DND-41 (cell line): Measurements from ENCODE around the gene ITGA11.

Source experiments
- ATAC-seq: fragments of 200-7000 bp; cut with Tn5 transposase; 3 replicates; pipeline ENCODE4 v1.9.1; 2021; ENCODE audit warnings: low read depth; ENCODE audit not compliant: insufficient read depth
- DNase-seq: peaks from one replicate; pipeline ENCODE4 v3.0.0-alpha.2; 2020
- H2AFZ ChIP-seq: 2 replicates; pipeline ENCODE4 v1.6.0; 2012; ENCODE audit warnings: low read depth, low read length
- H3K27ac ChIP-seq: 2 replicates; pipeline ENCODE4 v1.5.1; 2012; ENCODE audit warnings: low read length, inconsistent platforms
- H3K27me3 ChIP-seq: fragments of 200-600 bp; sonication (generic); 2 replicates; pipeline ENCODE4 v1.6.0; 2012; ENCODE audit warnings: low read length, mild to moderate bottlenecking, inconsistent platforms; ENCODE audit not compliant: insufficient read depth, poor library complexity
- H3K36me3 ChIP-seq: 2 replicates; pipeline ENCODE4 v1.5.1; 2012; ENCODE audit warnings: low read length, inconsistent platforms; ENCODE audit not compliant: insufficient read depth
- H3K4me1 ChIP-seq: 2 replicates; pipeline ENCODE4 v1.5.1; 2012; ENCODE audit warnings: mild to moderate bottlenecking, low read length; ENCODE audit not compliant: insufficient read depth
- H3K4me2 ChIP-seq: 2 replicates; pipeline ENCODE4 v1.6.0; 2012; ENCODE audit warnings: mild to moderate bottlenecking, moderate library complexity, low read length, inconsistent platforms; ENCODE audit not compliant: insufficient read depth
- H3K4me3 ChIP-seq, 2 experiments: fragments of 200-600 bp in 1 of 2; shearing (Covaris generic) in 1 of 2; 2 replicates each; pipeline ENCODE4 v1.5.1; 2012 to 2016; ENCODE audit warnings: inconsistent platforms in 2 of 2, low read length in 2 of 2, mild to moderate bottlenecking in 2 of 2, low read depth in 1 of 2, moderate library complexity in 1 of 2
- H3K79me2 ChIP-seq: 2 replicates; pipeline ENCODE4 v1.6.0; 2012; ENCODE audit warnings: low read length, inconsistent platforms; ENCODE audit not compliant: insufficient read depth
- H3K9ac ChIP-seq: 2 replicates; pipeline ENCODE4 v1.6.0; 2012; ENCODE audit warnings: low read depth, mild to moderate bottlenecking, inconsistent platforms, low read length, moderate library complexity
- H3K9me3 ChIP-seq: 2 replicates; pipeline ENCODE4 v1.5.1; 2012; ENCODE audit warnings: low read length, moderate library complexity, mild to moderate bottlenecking, inconsistent platforms; ENCODE audit not compliant: insufficient read depth, severe bottlenecking
- H4K20me1 ChIP-seq: 2 replicates; pipeline ENCODE4 v1.6.0; 2012; ENCODE audit warnings: low read length; ENCODE audit not compliant: insufficient read depth
- EZH2 ChIP-seq: IDR thresholded peaks from 3 replicates; pipeline ENCODE4 v1.6.1; 2012; ENCODE audit warnings: borderline replicate concordance, low read depth, mild to moderate bottlenecking, moderate library complexity, low read length, inconsistent platforms; ENCODE audit not compliant: severe bottlenecking
- TF ChIP-seq, protein P1 (sequence below): IDR thresholded peaks from 2 replicates; pipeline ENCODE4 v1.5.1; 2012; ENCODE audit warnings: borderline replicate concordance, low read length, moderate library complexity, mild to moderate bottlenecking; ENCODE audit not compliant: poor library complexity, severe bottlenecking; ENCODE audit errors: extremely low read depth

Gene ITGA11

DNA sequence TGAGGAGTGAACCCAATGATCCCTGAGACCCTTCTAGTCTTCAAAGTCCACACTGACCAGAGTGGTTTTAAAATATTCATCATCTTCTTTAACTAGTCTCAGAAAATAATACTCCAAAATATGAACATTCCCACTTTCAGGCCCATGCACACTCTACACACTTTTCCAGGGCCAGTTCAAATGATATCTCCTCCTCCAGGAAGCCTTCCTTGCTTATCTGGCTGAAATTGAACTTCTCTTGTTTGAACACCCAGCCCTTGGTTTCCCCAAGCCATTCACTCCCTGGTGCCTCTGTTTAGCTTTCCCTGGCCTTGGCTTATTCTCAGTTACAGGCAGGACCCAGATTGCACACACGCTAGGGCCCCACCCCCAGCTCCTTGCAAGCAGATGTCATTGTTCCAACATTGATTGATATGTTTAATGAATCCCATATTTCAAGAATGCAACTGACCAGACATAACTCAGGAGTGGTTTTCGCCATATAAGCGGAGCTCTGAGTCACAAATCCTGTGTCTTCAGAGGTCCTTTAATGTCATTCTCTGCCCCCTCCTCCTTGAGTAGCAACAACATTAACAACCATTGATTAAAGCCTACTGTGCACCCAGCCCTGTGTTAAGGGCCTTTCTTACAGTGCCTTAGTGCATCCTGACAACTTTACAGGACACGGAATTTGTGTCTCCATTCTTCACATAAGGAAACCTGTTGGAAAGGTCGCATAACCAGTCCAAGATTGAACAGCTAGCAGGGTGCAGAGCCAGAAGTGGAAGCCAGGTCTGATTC is 2.1 kb downstream of the ITGA11 start:
- Histone ChIP-seq H3K36me3 (no peaks in the 10 kb centered on the region), H3K9ac (no peak overlapping the region), H2AFZ (no peak overlapping the region), H3K27ac (no peak overlapping the region), H4K20me1 (no peaks in the 10 kb centered on the region), H3K4me3 (no peak overlapping the region), H3K9me3 (no peaks in the 10 kb centered on the region), H3K4me1 (no peaks in the 10 kb centered on the region), H3K4me2 (no peak overlapping the region), H3K79me2 (no peaks in the 10 kb centered on the region), H3K27me3 (no peaks in the 10 kb centered on the region)
- ATAC-seq (no peak), DNase-seq (no peak)
- TF ChIP-seq, protein P1, sequence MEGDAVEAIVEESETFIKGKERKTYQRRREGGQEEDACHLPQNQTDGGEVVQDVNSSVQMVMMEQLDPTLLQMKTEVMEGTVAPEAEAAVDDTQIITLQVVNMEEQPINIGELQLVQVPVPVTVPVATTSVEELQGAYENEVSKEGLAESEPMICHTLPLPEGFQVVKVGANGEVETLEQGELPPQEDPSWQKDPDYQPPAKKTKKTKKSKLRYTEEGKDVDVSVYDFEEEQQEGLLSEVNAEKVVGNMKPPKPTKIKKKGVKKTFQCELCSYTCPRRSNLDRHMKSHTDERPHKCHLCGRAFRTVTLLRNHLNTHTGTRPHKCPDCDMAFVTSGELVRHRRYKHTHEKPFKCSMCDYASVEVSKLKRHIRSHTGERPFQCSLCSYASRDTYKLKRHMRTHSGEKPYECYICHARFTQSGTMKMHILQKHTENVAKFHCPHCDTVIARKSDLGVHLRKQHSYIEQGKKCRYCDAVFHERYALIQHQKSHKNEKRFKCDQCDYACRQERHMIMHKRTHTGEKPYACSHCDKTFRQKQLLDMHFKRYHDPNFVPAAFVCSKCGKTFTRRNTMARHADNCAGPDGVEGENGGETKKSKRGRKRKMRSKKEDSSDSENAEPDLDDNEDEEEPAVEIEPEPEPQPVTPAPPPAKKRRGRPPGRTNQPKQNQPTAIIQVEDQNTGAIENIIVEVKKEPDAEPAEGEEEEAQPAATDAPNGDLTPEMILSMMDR: no peak
- TF ChIP-seq EZH2: no peak

DNA sequence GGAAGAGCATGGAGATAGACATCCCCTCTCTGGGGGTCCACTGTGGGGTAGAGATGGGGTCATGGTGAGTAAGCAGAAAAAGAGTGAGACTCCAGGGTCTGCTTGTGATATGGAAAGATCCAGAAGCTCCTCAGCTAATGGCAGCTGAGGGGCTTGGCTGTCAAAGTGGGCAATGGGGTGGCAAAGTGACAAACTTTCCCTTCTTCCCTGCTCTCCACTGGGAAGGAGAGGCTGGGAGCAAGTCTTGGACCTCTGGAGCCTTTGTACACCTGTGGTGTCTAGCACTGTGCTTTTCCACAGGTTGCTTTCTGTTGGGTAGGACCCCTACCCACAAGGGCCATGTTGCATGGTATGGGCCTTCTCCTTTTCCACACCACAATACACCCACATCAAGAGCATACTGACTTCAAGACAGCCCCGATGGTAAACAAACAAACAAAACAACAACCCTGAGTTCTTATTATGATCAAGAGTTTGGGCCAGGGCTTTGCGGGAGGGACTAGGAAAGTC is 3.5 kb downstream of the ITGA11 start:
- H3K27me3 ChIP-seq: no peaks in the 10 kb centered on the region
- H3K27ac ChIP-seq: no peak overlapping the region
- TF ChIP-seq, protein P1: no peak
- no peak for TF ChIP-seq EZH2
- H3K4me1 ChIP-seq: no peaks in the 10 kb centered on the region
- H3K4me2 ChIP-seq: no peak overlapping the region
- no peak overlapping the region for H3K4me3 ChIP-seq
- no peaks in the 10 kb centered on the region for H3K36me3 ChIP-seq
- no peaks in the 10 kb centered on the region for H3K79me2 ChIP-seq
- no peak overlapping the region for H3K9ac ChIP-seq
- no peaks in the 10 kb centered on the region for H3K9me3 ChIP-seq
- H2AFZ ChIP-seq: no peak overlapping the region
- no peaks in the 10 kb centered on the region for H4K20me1 ChIP-seq
- ATAC-seq (no peak), DNase-seq (no peak)

DNA sequence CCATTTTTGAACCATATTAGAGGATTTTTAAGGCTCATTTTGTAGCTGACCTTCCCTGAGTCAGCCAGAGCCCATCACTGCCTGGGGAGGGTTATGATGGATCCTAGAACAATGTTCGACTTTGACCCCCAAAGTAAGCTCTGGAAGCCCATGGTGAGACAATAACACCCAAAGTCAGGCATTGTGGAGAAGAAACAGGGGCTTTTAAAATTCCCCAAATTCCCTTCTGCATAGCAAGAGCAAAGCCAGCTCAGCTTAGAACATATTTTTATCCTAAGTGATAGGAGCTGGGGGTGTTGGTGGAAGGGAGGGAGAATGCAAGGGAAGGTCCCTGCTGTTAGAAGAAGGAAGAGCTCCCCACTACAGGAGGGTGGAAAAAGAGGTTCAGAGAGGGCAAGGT is 4.0 kb downstream of the ITGA11 start:
- Histone ChIP-seq H3K9ac (no peak overlapping the region), H3K27me3 (no peaks in the 10 kb centered on the region), H3K36me3 (no peaks in the 10 kb centered on the region), H2AFZ (no peak overlapping the region), H3K9me3 (no peaks in the 10 kb centered on the region), H3K4me1 (no peaks in the 10 kb centered on the region), H4K20me1 (no peaks in the 10 kb centered on the region), H3K79me2 (no peaks in the 10 kb centered on the region), H3K4me2 (no peak overlapping the region), H3K4me3 (no peak overlapping the region), H3K27ac (no peak overlapping the region)
- ATAC-seq (no peak), DNase-seq (no peak)
- TF ChIP-seq, protein P1: no peak
- TF ChIP-seq EZH2: no peak
